ENCODE data around the gene POLR2H.

The POLR2H gene

GRCh38 chr3:184341925-184342324 is 19.6 kb upstream of the POLR2H start:
- H3K79me2 ChIP-seq = peaks cover 33% of the 10 kb centered on the region
- peaks cover 30% of the 10 kb centered on the region for H3K4me1 ChIP-seq
- no peak overlapping the region for H3K27ac ChIP-seq
- no peak overlapping the region for H3K4me2 ChIP-seq (ENCODE audit: low read length)
- no peaks in the 10 kb centered on the region for H3K27me3 ChIP-seq (ENCODE audit: control insufficient read depth, insufficient read depth, low read length)
- no peak overlapping the region for H3K9ac ChIP-seq
- no peaks in the 10 kb centered on the region for H3K36me3 ChIP-seq (ENCODE audit: control insufficient read depth, insufficient read depth, low read length)
- no peak for TF ChIP-seq CTCF (IDR thresholded peaks at IDR 0.05)
- no peak overlapping the region for H2AFZ ChIP-seq
- H3K9me3 ChIP-seq (ENCODE audit: control insufficient read depth, low read length) = no peaks in the 10 kb centered on the region
- H3K4me3 ChIP-seq (ENCODE audit: low read depth, low read length) = no peak overlapping the region

GRCh38 chr3:184343200-184343876 is 18.2 kb upstream of the POLR2H start:
- Histone ChIP-seq H3K9me3 (ENCODE audit: control insufficient read depth, low read length) (no peaks in the 10 kb centered on the region), H3K27ac (no peak overlapping the region), H3K79me2 (peaks cover 33% of the 10 kb centered on the region), H3K27me3 (ENCODE audit: control insufficient read depth, insufficient read depth, low read length) (no peaks in the 10 kb centered on the region), H3K9ac (no peak overlapping the region), H3K4me1 (peaks cover 26% of the 10 kb centered on the region), H2AFZ (no peak overlapping the region), H3K4me3 (ENCODE audit: low read depth, low read length) (no peak overlapping the region), H3K4me2 (ENCODE audit: low read length) (no peak overlapping the region), H3K36me3 (ENCODE audit: control insufficient read depth, insufficient read depth, low read length) (no peaks in the 10 kb centered on the region)
- no peak for TF ChIP-seq CTCF (IDR thresholded peaks at IDR 0.05)

- Histone ChIP-seq H3K27me3 (ENCODE audit: control insufficient read depth, insufficient read depth, low read length) (no peaks in the 10 kb centered on the region), H3K4me2 (ENCODE audit: low read length) (no peak overlapping the region), H2AFZ (no peak overlapping the region), H3K79me2 (peaks cover 33% of the 10 kb centered on the region), H3K9me3 (ENCODE audit: control insufficient read depth, low read length) (no peaks in the 10 kb centered on the region), H3K36me3 (ENCODE audit: control insufficient read depth, insufficient read depth, low read length) (no peaks in the 10 kb centered on the region), H3K9ac (no peak overlapping the region), H3K27ac (no peak overlapping the region), H3K4me3 (ENCODE audit: low read depth, low read length) (no peak overlapping the region), H3K4me1 (peaks cover 14% of the 10 kb centered on the region)
- no peak for TF ChIP-seq CTCF (IDR thresholded peaks at IDR 0.05)
Measured at GRCh38 chr3:184344579-184345316, 16.8 kb upstream of the POLR2H start.

- Histone ChIP-seq H3K36me3 (ENCODE audit: control insufficient read depth, insufficient read depth, low read length) (no peaks in the 10 kb centered on the region), H3K4me2 (ENCODE audit: low read length) (no peak overlapping the region), H3K4me1 (peaks cover 14% of the 10 kb centered on the region), H2AFZ (no peak overlapping the region), H3K79me2 (peaks cover 27% of the 10 kb centered on the region), H3K9me3 (ENCODE audit: control insufficient read depth, low read length) (no peaks in the 10 kb centered on the region), H3K9ac (no peak overlapping the region), H3K27ac (no peak overlapping the region), H3K4me3 (ENCODE audit: low read depth, low read length) (no peak overlapping the region), H3K27me3 (ENCODE audit: control insufficient read depth, insufficient read depth, low read length) (no peaks in the 10 kb centered on the region)
- peak; percentile 76 for TF ChIP-seq CTCF (IDR thresholded peaks at IDR 0.05)
Measured at GRCh38 chr3:184345317-184346144, 16.0 kb upstream of the POLR2H start.

All from parathyroid adenoma (tissue), 2 donors.